ENCODE measurements around the gene CABP1.

- no peak for TF ChIP-seq CTCF (IDR thresholded peaks at IDR 0.05; ENCODE audit: low read length)
- no peak for TF ChIP-seq EZH2 (optimal IDR thresholded peaks at IDR 0.05; ENCODE audit: low read depth, low read length)
Observed at GRCh38 chr12:120663741-120664140, 23.3 kb downstream of the CABP1 start.

Measured in MM.1S (cell line).